HCT116 (cell line): ENCODE measurements around the gene C1QTNF2. TPM values are rescaled to one million over a fixed set of nuclear protein-coding genes. Genes with fewer than 3 reads are reported as not detected.

Experiments used
- ATAC-seq: fragments of 200-7000 bp; cut with Tn5 transposase; 2 replicates; pipeline ENCODE4 v1.9.1; 2020; ENCODE audit warnings: mild to moderate bottlenecking, moderate library complexity
- BruUV-seq: library from RNA; stranded (reverse); fragments of 400-500 nt; replicated peaks from 2 replicates; lab custom pipeline; 2021; lab: Mats Ljungman, UMichigan
- CTCF ChIA-PET: fragments of 300-600 bp; sonication (Branson Sonifier 250); formaldehyde crosslinking; loops from one replicate; lab custom pipeline; 2021; ENCODE audit warnings: antibody characterized with exemption; lab: Charles Lee
- POLR2A ChIA-PET: fragments of 300-600, 350-600 bp; sonication (Branson Sonifier 250); formaldehyde crosslinking; loops from one replicate; lab custom pipeline; 2021; ENCODE audit warnings: antibody characterized with exemption; lab: Charles Lee
- RAD21 ChIA-PET, 2 experiments: fragments of 300-600 bp; sonication (Branson Sonifier 250); formaldehyde crosslinking; loops; one replicate each; lab custom pipeline; 2023; ENCODE audit warnings: low total read pairs in 2 of 2; ENCODE audit not compliant: uncharacterized antibody in 2 of 2, unreplicated experiment in 2 of 2, low non-redundant PET in 1 of 2; lab: Charles Lee
- DNase-seq: peaks from one replicate; pipeline ENCODE4 v3.0.0-alpha.2; 2010; ENCODE audit warnings: low read depth, low spot score
- H2AFZ ChIP-seq: fragments of 200-600 bp; shearing (Covaris generic), sonication (generic); 2 replicates; pipeline ENCODE4 v1.6.1; 2017; ENCODE audit warnings: low read depth, mixed run types, mixed read lengths, antibody characterized with exemption, low read length; ENCODE audit not compliant: poor library complexity, severe bottlenecking
- H3K27ac ChIP-seq: 2 replicates; pipeline ENCODE4 v1.5.1; 2012; ENCODE audit warnings: low read depth, low read length
- H3K27me3 ChIP-seq: fragments of 200-600 bp; sonication (generic); 2 replicates; pipeline ENCODE4 v1.6.1; 2016; ENCODE audit warnings: mixed run types, low read length, mixed read lengths; ENCODE audit not compliant: insufficient read depth
- H3K36me3 ChIP-seq, 2 experiments: fragments of 200-500 bp in 1 of 2; fragments of 200-600 bp in 1 of 2; sonication (Bioruptor generic) in 1 of 2; sonication (generic) in 1 of 2; 2 replicates each; pipeline versions ENCODE4 v1.5.1 to v1.6.1; 2014 to 2016; ENCODE audit warnings: low read length in 2 of 2, inconsistent platforms in 1 of 2, mixed read lengths in 1 of 2, mixed run types in 1 of 2; ENCODE audit not compliant: insufficient read depth in 2 of 2, control insufficient read depth in 1 of 2
- H3K4me1 ChIP-seq, 2 experiments: fragments of 200-600 bp in 1 of 2; sonication (generic) in 1 of 2; 2 replicates each; pipeline versions ENCODE4 v1.5.1 to v1.6.1; 2012 to 2017; ENCODE audit warnings: low read length in 2 of 2, inconsistent platforms in 1 of 2, mild to moderate bottlenecking in 1 of 2, mixed read lengths in 1 of 2, mixed run types in 1 of 2, moderate library complexity in 1 of 2; ENCODE audit not compliant: insufficient read depth in 2 of 2, control insufficient read depth in 1 of 2
- H3K4me2 ChIP-seq: fragments of 200-600 bp; sonication (generic); 2 replicates; pipeline ENCODE4 v1.6.1; 2017; ENCODE audit warnings: mixed run types, low read length, mixed read lengths
- H3K4me3 ChIP-seq, 2 experiments: fragments of 200-600 bp in 1 of 2; sonication (generic) in 1 of 2; replicated peaks in 1 of 2; 2 replicates each; pipeline ENCODE4 v1.5.1; 2011 to 2016; ENCODE audit warnings: low read length in 2 of 2, control low read depth in 1 of 2, low read depth in 1 of 2, mild to moderate bottlenecking in 1 of 2, mixed read lengths in 1 of 2, mixed run types in 1 of 2
- H3K79me2 ChIP-seq: fragments of 200-600 bp; sonication (generic); 2 replicates; pipeline ENCODE4 v1.6.1; 2017; ENCODE audit warnings: mild to moderate bottlenecking, mixed run types, low read length, moderate library complexity, mixed read lengths; ENCODE audit not compliant: insufficient read depth
- H3K9ac ChIP-seq: fragments of 200-600 bp; sonication (generic); 2 replicates; pipeline ENCODE4 v1.6.1; 2016; ENCODE audit warnings: low read length, mixed read lengths
- H3K9me2 ChIP-seq: fragments of 200-600 bp; sonication (generic), shearing (Covaris generic); 2 replicates; pipeline ENCODE4 v1.6.1; 2017; ENCODE audit warnings: mixed run types, mild to moderate bottlenecking, moderate library complexity; ENCODE audit not compliant: insufficient read depth
- H3K9me3 ChIP-seq, 2 experiments: fragments of 200-500 bp in 1 of 2; fragments of 200-600 bp in 1 of 2; sonication (Bioruptor generic) in 1 of 2; sonication (generic) in 1 of 2; 2 replicates each; pipeline ENCODE4 v1.6.1; 2014 to 2017; ENCODE audit warnings: low read length in 2 of 2, mixed read lengths in 2 of 2, inconsistent platforms in 1 of 2, low read depth in 1 of 2, mild to moderate bottlenecking in 1 of 2, mixed run types in 1 of 2, moderate library complexity in 1 of 2; ENCODE audit not compliant: control insufficient read depth in 1 of 2, insufficient read depth in 1 of 2
- H4K20me1 ChIP-seq: fragments of 200-600 bp; sonication (generic), shearing (Covaris generic); 2 replicates; pipeline ENCODE4 v1.6.1; 2017; ENCODE audit warnings: mixed run types, mild to moderate bottlenecking, moderate library complexity; ENCODE audit not compliant: insufficient read depth
- CBX3 ChIP-seq: IDR thresholded peaks from 2 replicates; pipeline ENCODE4 v1.6.1; 2012; ENCODE audit warnings: low read depth
- CEBPB ChIP-seq: IDR thresholded peaks from 2 replicates; pipeline ENCODE4 v1.6.1; 2012; ENCODE audit warnings: low read depth
- EZH2 ChIP-seq: fragments of 200-600 bp; sonication (generic); IDR thresholded peaks from 2 replicates; pipeline ENCODE4 v1.6.1; 2017; ENCODE audit warnings: antibody characterized with exemption, mixed run types
- EZH2phosphoT487 ChIP-seq: fragments of 200-600 bp; IDR thresholded peaks from 2 replicates; pipeline ENCODE4 v1.6.1; 2018; ENCODE audit warnings: antibody characterized with exemption, borderline replicate concordance
- FOSL1 ChIP-seq: IDR thresholded peaks from 2 replicates; pipeline ENCODE4 v1.6.1; 2012; ENCODE audit warnings: low read depth
- POLR2A ChIP-seq: IDR thresholded peaks from 2 replicates; pipeline ENCODE4 v1.7.0; 2011; ENCODE audit warnings: borderline replicate concordance; ENCODE audit not compliant: insufficient read depth, insufficient read length; ENCODE audit errors: extremely low read depth
- SRF ChIP-seq: IDR thresholded peaks from 2 replicates; pipeline ENCODE4 v1.6.1; 2012; ENCODE audit warnings: low read depth
- YY1 ChIP-seq: IDR thresholded peaks from 2 replicates; pipeline ENCODE4 v1.6.1; 2011; ENCODE audit warnings: low read length, low read depth, moderate library complexity, mild to moderate bottlenecking; ENCODE audit not compliant: insufficient replicate concordance; ENCODE audit errors: extremely low read depth
- ZBTB33 ChIP-seq: IDR thresholded peaks from 2 replicates; pipeline ENCODE4 v1.6.1; 2011; ENCODE audit warnings: mild to moderate bottlenecking, low read length, moderate library complexity; ENCODE audit not compliant: insufficient replicate concordance; ENCODE audit errors: extremely low read depth
- ZFX ChIP-seq: fragments of 450-650 bp; IDR thresholded peaks from 2 replicates; pipeline ENCODE4 v1.6.1; 2017
- intact Hi-C: fragments of 100-400 bp; cut with micrococcal nuclease; formaldehyde crosslinking; loops from 2 replicates; pipeline ENCODE4 v1.10.0; 2022
- total RNA-seq: library from RNA; stranded (reverse); gene quantifications from one replicate; pipeline ENCODE4 v1.2.1, GENCODE V29; 2021; ENCODE audit not compliant: unreplicated experiment

Gene C1QTNF2
- total RNA-seq, 1 experiment from 2014 or later, result 0.15 TPM

GRCh38 chr5:160384681-160385080, 14.3 kb upstream of the C1QTNF2 start:
- DNase-seq, result no peak

DNA sequence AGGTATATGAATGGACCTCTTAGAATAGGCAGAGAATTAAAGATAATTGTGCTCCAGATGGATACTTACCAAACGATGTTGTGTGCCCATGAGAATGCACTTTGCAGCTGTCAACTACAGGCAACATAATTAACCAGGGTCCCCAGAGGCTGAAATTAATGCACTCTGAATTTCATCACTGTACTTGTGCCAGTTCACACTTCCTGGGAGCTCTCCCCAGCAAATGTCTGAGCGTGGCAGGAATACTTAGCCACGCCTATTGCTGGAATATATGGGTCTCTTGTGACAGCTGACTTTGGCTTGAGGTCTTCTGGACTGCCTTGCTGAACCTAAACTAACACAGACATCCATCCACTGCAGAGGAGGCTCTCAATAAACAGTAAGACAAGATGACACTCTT, 11.9 kb upstream of the C1QTNF2 start:
- no peaks in the 10 kb centered on the region for H4K20me1 ChIP-seq
- no peaks in the 10 kb centered on the region for H3K79me2 ChIP-seq
- H3K27me3 ChIP-seq, result peaks cover 5% of the 10 kb centered on the region; the same call in 1 of the 2 replicates
- no peak overlapping the region for H2AFZ ChIP-seq
- no peak overlapping the region for H3K27ac ChIP-seq
- no peaks in the 10 kb centered on the region; a peak in 1 of 4 replicates for H3K9me3 ChIP-seq
- H3K4me3 ChIP-seq, result no peak overlapping the region
- ChIA-PET CTCF (no interaction called here), POLR2A (no interaction called here), RAD21 (no interaction called here)
- H3K4me1 ChIP-seq, result no peaks in the 10 kb centered on the region
- no peak for TF ChIP-seq YY1
- TF ChIP-seq ZFX, result no peak
- TF ChIP-seq CBX3, result no peak
- TF ChIP-seq EZH2, result no peak
- H3K4me2 ChIP-seq, result no peak overlapping the region
- no peaks in the 10 kb centered on the region for H3K36me3 ChIP-seq
- ATAC-seq (no peak), DNase-seq (no peak)
- BruUV-seq, result no TSS peak
- H3K9me2 ChIP-seq, result no peaks in the 10 kb centered on the region
- intact Hi-C loops, result no loop called here
- no peak overlapping the region for H3K9ac ChIP-seq

More at GRCh38 chr5:160384681-160385080, 14.3 kb upstream of the C1QTNF2 start:
- no peak overlapping the region for H3K4me3 ChIP-seq
- TF ChIP-seq SRF (no peak), EZH2phosphoT487 (no peak), EZH2 (no peak), ZBTB33 (no peak), CEBPB (no peak), POLR2A (no peak), FOSL1 (no peak)
- TF ChIP-seq, all 23 proteins: peak for 0
- BruUV-seq, result no TSS peak
- H3K4me2 ChIP-seq, result no peak overlapping the region
- no peak for ATAC-seq
- no peaks in the 10 kb centered on the region; a peak in 1 of 4 replicates for H3K9me3 ChIP-seq
- H2AFZ ChIP-seq, result no peak overlapping the region
- ChIA-PET CTCF (no interaction called here), RAD21 (no interaction called here), POLR2A (interaction anchor here (0.7 kb wide), 1 partner anchor 17 kb away, joined by 3 read pairs; no protein-coding TSS in a partner anchor)
- H3K36me3 ChIP-seq, result no peaks in the 10 kb centered on the region
- H3K9ac ChIP-seq, result no peak overlapping the region
- no peaks in the 10 kb centered on the region for H3K9me2 ChIP-seq
- H3K4me1 ChIP-seq, result no peaks in the 10 kb centered on the region
- H3K27me3 ChIP-seq, result peaks cover 5% of the 10 kb centered on the region; the same call in 1 of the 2 replicates
- H3K79me2 ChIP-seq, result no peaks in the 10 kb centered on the region
- H3K27ac ChIP-seq, result no peak overlapping the region
- intact Hi-C loops, result no loop called here
- no peaks in the 10 kb centered on the region for H4K20me1 ChIP-seq
